ENCODE data around the gene ZNF397. TPM values are rescaled to one million over a fixed set of nuclear protein-coding genes. Genes with fewer than 3 reads are reported as not detected.

ZNF397 gene
- total and polyA plus RNA-seq, 9 of the 15 experiments (the other 6 are each of a cell fraction or from before 2014, with no cell fraction given) = 6.4 to 24.2 (median 19.3) TPM

- TF ChIP-seq ARID4B (CRISPR knock-in tag; IDR thresholded peaks at IDR 0.05) = peak; percentile 82; the same call in 1 of the 2 replicates
- TF ChIP-seq RBM22 (IDR thresholded peaks at IDR 0.05; ENCODE audit: low read depth, low read length, poor library complexity, severe bottlenecking) = no peak
- no peak for TF ChIP-seq KLF10 (CRISPR knock-in tag; IDR thresholded peaks at IDR 0.05)
- TF ChIP-seq MAFF (IDR thresholded peaks at IDR 0.05; ENCODE audit: low read length) = 0 out of 2 replicates have a peak, but pooled peaks have one; percentile 1
- no peak for TF ChIP-seq CREB3 (tag; conservative IDR thresholded peaks at IDR 0.05; ENCODE audit: low read depth)
- no peak for TF ChIP-seq ZKSCAN3 (CRISPR knock-in tag; IDR thresholded peaks at IDR 0.05)
- peak; percentile 35 for TF ChIP-seq CCNT2 (IDR thresholded peaks at IDR 0.05; ENCODE audit: borderline replicate concordance, extremely low read depth, insufficient read length, low read depth, low read length)
- no peak for TF ChIP-seq HOMEZ (CRISPR knock-in tag; IDR thresholded peaks at IDR 0.05)
- peak; percentile 67; the same call in 1 of the 2 replicates for TF ChIP-seq CREB1 (IDR thresholded peaks at IDR 0.05)
- peak; percentile 79 for TF ChIP-seq CREB1 (CRISPR knock-in tag; IDR thresholded peaks at IDR 0.05)
- TF ChIP-seq CHAMP1 (IDR thresholded peaks at IDR 0.05) = peak; percentile 96
- TF ChIP-seq ZBTB26 (CRISPR knock-in tag; IDR thresholded peaks at IDR 0.05) = no peak
- no peak for TF ChIP-seq NCOA4 (IDR thresholded peaks at IDR 0.05; ENCODE audit: partially characterized antibody)
- TF ChIP-seq RFX7 (CRISPR knock-in tag; IDR thresholded peaks at IDR 0.05) = no peak
- peak; percentile 21 to 83; a peak in 2 of 4 replicates for TF ChIP-seq ARNT (IDR thresholded peaks at IDR 0.05)
- TF ChIP-seq NFIC (IDR thresholded peaks at IDR 0.05) = peak; percentile 84
- TF ChIP-seq IFI16 (CRISPR knock-in tag; IDR thresholded peaks at IDR 0.05) = no peak
Observed at GRCh38 chr18:35290094-35290735, 49.4 kb downstream of the ZNF397 start, which contains the start of gene ZSCAN30 (continued).

Measured in K562 (cell line).